AG09309 (cell line): ENCODE data around the gene TTC27.
"Not testable (repeated sequence)": the region's sequence is repeated elsewhere in the genome, so short reads cannot be mapped to it uniquely, and the experiment has no call there.

ENCODE experiments used
- DNase-seq: peaks from one replicate; pipeline ENCODE4 v3.0.0-alpha.2; 2010; ENCODE audit warnings: low read depth
- H3K4me3 ChIP-seq: 2 replicates; pipeline ENCODE4 v1.5.1; 2011; ENCODE audit warnings: mild to moderate bottlenecking, low read depth, low read length, moderate library complexity; ENCODE audit not compliant: control insufficient read depth
- CTCF ChIP-seq: IDR thresholded peaks from 2 replicates; pipeline ENCODE4 v1.5.1; 2011; ENCODE audit warnings: mild to moderate bottlenecking, low read depth, low read length, inconsistent platforms; ENCODE audit not compliant: insufficient read depth, control insufficient read depth; ENCODE audit errors: missing control alignments

Gene TTC27

GRCh38 chr2:32860385-32860784 lies 232.5 kb downstream of the TTC27 start:
- no peak for TF ChIP-seq CTCF
- no peak overlapping the region for H3K4me3 ChIP-seq
- DNase-seq: no peak

- DNase-seq: no peak
- TF ChIP-seq CTCF: no peak
- H3K4me3 ChIP-seq: no peak overlapping the region
Measured at GRCh38 chr2:32862269-32863055, 234.6 kb downstream of the TTC27 start.

- H3K4me3 ChIP-seq: no peak overlapping the region
- DNase-seq: no peak
- TF ChIP-seq CTCF: no peak
Measured at GRCh38 chr2:32863326-32863725, 235.5 kb downstream of the TTC27 start.

- TF ChIP-seq CTCF: no peak
- no peak overlapping the region for H3K4me3 ChIP-seq
Measured at GRCh38 chr2:32863803-32864202, 236.0 kb downstream of the TTC27 start.

GRCh38 chr2:32864334-32865111 lies 236.7 kb downstream of the TTC27 start:
- DNase-seq: peak; percentile 79
- no peak for TF ChIP-seq CTCF
- no peak overlapping the region for H3K4me3 ChIP-seq

More at GRCh38 chr2:32863803-32864202, 236.0 kb downstream of the TTC27 start:
- no peak for DNase-seq

GRCh38 chr2:32865399-32866068 lies 237.7 kb downstream of the TTC27 start:
- H3K4me3 ChIP-seq: no peak overlapping the region
- DNase-seq: peak; percentile 92
- no peak for TF ChIP-seq CTCF

- not testable (repeated sequence) for H3K4me3 ChIP-seq
Measured at GRCh38 chr2:32866462-32866861, 238.6 kb downstream of the TTC27 start.

More at GRCh38 chr2:32866462-32866861, 238.6 kb downstream of the TTC27 start:
- not testable (repeated sequence) for DNase-seq
